B cell (primary cell): ENCODE data around the gene PES1. TPM values are rescaled to one million over a fixed set of nuclear protein-coding genes. Genes with fewer than 3 reads are reported as not detected.

Source experiments
- ATAC-seq: fragments of 200-7000 bp; cut with Tn5 transposase; one replicate; pipeline ENCODE4 v1.10.0; 2021; ENCODE audit warnings: low read depth, mild to moderate bottlenecking, moderate number of reproducible peaks, moderate library complexity
- CTCF ChIA-PET: fragments of 350-600 bp; sonication (Branson Sonifier 250); formaldehyde crosslinking; loops from one replicate; lab custom pipeline; 2021; ENCODE audit warnings: antibody characterized with exemption, inconsistent platforms; lab: Charles Lee
- POLR2A ChIA-PET: fragments of 350-600 bp; sonication (Branson Sonifier 250); formaldehyde crosslinking; loops from one replicate; lab custom pipeline; 2021; ENCODE audit warnings: antibody characterized with exemption; lab: Charles Lee
- DNase-seq: peaks from one replicate; pipeline ENCODE4 v3.0.0; 2013
- H2AFZ ChIP-seq: 2 replicates; pipeline ENCODE4 v1.6.1; 2012; ENCODE audit warnings: mild to moderate bottlenecking, low read depth, low read length; ENCODE audit not compliant: insufficient read depth, poor library complexity, severe bottlenecking
- H3K27ac ChIP-seq, 2 donors: 1 replicate in 1 of 2; 2 replicates in 1 of 2; pipeline ENCODE4 v1.5.1; 2012 to 2013; ENCODE audit warnings: low read length in 2 of 2, mild to moderate bottlenecking in 2 of 2, moderate library complexity in 1 of 2
- H3K27me3 ChIP-seq, 4 experiments: fragments of 200-600 bp in 1 of 4; sonication (generic) in 1 of 4; replicated peaks in 1 of 4; 1 replicate in 2 of 4; 2 replicates in 2 of 4; pipeline versions ENCODE4 v1.6.1 to v1.7.0; 2013 to 2016; ENCODE audit warnings: low read length in 3 of 4, mild to moderate bottlenecking in 2 of 4, mixed read lengths in 1 of 4, moderate library complexity in 1 of 4; ENCODE audit not compliant: insufficient read depth in 4 of 4, control insufficient read depth in 3 of 4; ENCODE audit errors: control extremely low read depth in 1 of 4
- H3K36me3 ChIP-seq, 2 experiments: replicated peaks in 1 of 2; 1 replicate in 1 of 2; 2 replicates in 1 of 2; pipeline versions ENCODE4 v1.6.1 to v1.7.1; 2013; ENCODE audit warnings: low read length in 1 of 2; ENCODE audit not compliant: insufficient read depth in 2 of 2, control insufficient read depth in 1 of 2; ENCODE audit errors: control extremely low read depth in 1 of 2, extremely low read depth in 1 of 2
- H3K4me1 ChIP-seq, 2 donors: fragments of 200-600 bp in 1 of 2; sonication (generic) in 1 of 2; 1 replicate in 1 of 2; 2 replicates in 1 of 2; pipeline versions ENCODE4 v1.5.1 to v1.6.1; 2013 to 2017; ENCODE audit warnings: low read length in 2 of 2; ENCODE audit not compliant: control insufficient read depth in 2 of 2, insufficient read depth in 2 of 2
- H3K4me2 ChIP-seq: replicated peaks from 2 replicates; pipeline ENCODE3; 2012; ENCODE audit warnings: mild to moderate bottlenecking, low read depth, low read length; ENCODE audit not compliant: poor library complexity, severe bottlenecking
- H3K4me3 ChIP-seq, 5 experiments: fragments of 200-600 bp in 1 of 5; sonication (generic) in 1 of 5; 1 replicate in 3 of 5; 2 replicates in 2 of 5; pipeline versions ENCODE4 v1.5.1 to v1.7.0; 2011 to 2016; ENCODE audit warnings: low read length in 4 of 5, mild to moderate bottlenecking in 4 of 5, low read depth in 2 of 5, control low read depth in 1 of 5, moderate library complexity in 1 of 5; ENCODE audit not compliant: insufficient read depth in 1 of 5; ENCODE audit errors: control extremely low read depth in 1 of 5, extremely low read depth in 1 of 5
- H3K79me2 ChIP-seq: fragments of 200-600 bp; sonication (generic); one replicate; pipeline ENCODE4 v1.6.0; 2016; ENCODE audit warnings: low read length; ENCODE audit not compliant: control insufficient read depth, insufficient read depth
- H3K9ac ChIP-seq: fragments of 200-600 bp; sonication (generic); 2 replicates; pipeline ENCODE4 v1.6.1; 2017; ENCODE audit warnings: mild to moderate bottlenecking, low read length, moderate library complexity
- H3K9me3 ChIP-seq, 3 donors: one replicate each; pipeline versions ENCODE4 v1.6.1 to v1.7.1; 2013; ENCODE audit warnings: low read length in 2 of 3; ENCODE audit not compliant: control insufficient read depth in 2 of 3, insufficient read depth in 1 of 3; ENCODE audit errors: control extremely low read depth in 1 of 3
- H4K20me1 ChIP-seq: 2 replicates; pipeline ENCODE4 v1.6.0; 2012; ENCODE audit warnings: mild to moderate bottlenecking, low read length; ENCODE audit not compliant: insufficient read depth, control insufficient read depth, poor library complexity, severe bottlenecking
- H3K27ac Mint-ChIP-seq: one replicate; pipeline ENCODE4 v1.8.0; 2021; ENCODE audit warnings: mixed read lengths
- H3K27me3 Mint-ChIP-seq: one replicate; pipeline ENCODE4 v1.8.0; 2021; ENCODE audit warnings: mixed read lengths
- H3K4me1 Mint-ChIP-seq: one replicate; pipeline ENCODE4 v1.8.0; 2021; ENCODE audit warnings: mixed read lengths
- H3K4me3 Mint-ChIP-seq: one replicate; pipeline ENCODE4 v1.8.0; 2021; ENCODE audit warnings: mixed read lengths
- H3K9me3 Mint-ChIP-seq: one replicate; pipeline ENCODE4 v1.8.0; 2022; ENCODE audit warnings: mixed read lengths; ENCODE audit not compliant: insufficient read depth
- CTCF ChIP-seq: fragments of 200-600 bp; IDR thresholded peaks from one replicate; pipeline ENCODE4 v1.8.0; 2022; ENCODE audit warnings: antibody characterized with exemption, mild to moderate bottlenecking
- EZH2 ChIP-seq: IDR thresholded peaks from 2 replicates; pipeline ENCODE4 v1.6.1; 2012; ENCODE audit warnings: borderline replicate concordance, low read depth, mild to moderate bottlenecking, moderate library complexity, low read length; ENCODE audit not compliant: insufficient read depth, poor library complexity, severe bottlenecking
- whole genome bisulfite sequencing: methylation state at CpG from one replicate; pipeline ENCODE4 v1.1.5; 2013; ENCODE audit warnings: missing lambda C conversion rate; ENCODE audit not compliant: insufficient coverage; 5-methylcytosine and 5-hydroxymethylcytosine counted together
- intact Hi-C: fragments of 100-400 bp; cut with micrococcal nuclease; formaldehyde crosslinking; loops from one replicate; pipeline ENCODE4 v1.10.0; 2022
- polyA plus RNA-seq: library from polyadenylated mRNA; depleted of rRNA; stranded (reverse); fragments of >200 nt; gene quantifications from 2 replicates; pipeline ENCODE4 v1.2.3, GENCODE V29; 2012
- total RNA-seq, 2 donors: library from RNA; stranded (reverse); fragments of 120-200 nt in 1 of 2; gene quantifications; 1 replicate in 1 of 2; 2 replicates in 1 of 2; pipeline versions ENCODE4 v1.2.3 to v1.2.4, GENCODE V29; 2013 to 2022

The PES1 gene
- total and polyA plus RNA-seq, 2 donors (not counting 1 experiment from before 2014, with no cell fraction given), result 38.1 to 75.2 TPM

GRCh38 chr22:30531651-30532608 is 59.8 kb downstream of the PES1 start:
- Histone ChIP-seq H3K9ac (no peak overlapping the region), H4K20me1 (no peaks in the 10 kb centered on the region), H2AFZ (no peak overlapping the region), H3K9me3 (peaks cover 0 to 4% (median 0%) of the 10 kb centered on the region in 3 donors), H3K79me2 (no peaks in the 10 kb centered on the region), H3K4me2 (no peak overlapping the region), H3K4me1 (no peaks in the 10 kb centered on the region), H3K4me3 (no peak overlapping the region), H3K27ac (no peak overlapping the region), H3K36me3 (no peaks in the 10 kb centered on the region), H3K27me3 (no peaks in the 10 kb centered on the region)
- Mint-ChIP-seq H3K4me3 (no peak overlapping the region), H3K27ac (no peak overlapping the region), H3K27me3 (peaks cover 26% of the 10 kb centered on the region), H3K9me3 (no peaks in the 10 kb centered on the region), H3K4me1 (no peaks in the 10 kb centered on the region)
- DNase-seq (no peak), ATAC-seq (no peak)
- TF ChIP-seq CTCF, result no peak
- no peak for TF ChIP-seq EZH2
- ChIA-PET CTCF (no interaction called here), POLR2A (no interaction called here)
- WGBS, result 95% methylated on average over 15 of the region's 17 CpGs
- intact Hi-C loops, result no loop called here

DNA sequence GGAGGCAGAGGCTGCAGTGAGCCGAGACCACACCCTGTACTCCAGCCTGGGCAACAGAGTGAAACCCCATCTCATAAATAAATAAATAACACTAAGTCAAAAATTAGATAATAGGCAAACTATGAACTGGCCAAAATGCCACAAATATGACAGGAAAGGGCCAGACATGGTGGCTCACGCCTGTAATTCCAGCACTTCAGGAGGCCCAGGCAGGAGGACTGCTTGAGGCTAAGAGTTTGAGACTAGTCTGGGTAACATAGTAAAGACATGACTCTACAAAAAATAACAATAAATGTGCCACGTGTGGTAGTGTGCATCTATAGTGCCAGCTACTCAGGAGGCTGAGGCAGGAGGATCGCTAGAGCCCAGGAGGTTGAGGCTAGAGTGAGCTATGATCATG is 65.1 kb downstream of the PES1 start:
- no peak overlapping the region for H3K4me3 ChIP-seq
- H3K27me3 ChIP-seq, result no peaks in the 10 kb centered on the region
- intact Hi-C loops, result no loop called here
- WGBS, result no CpG with 5 or more reads among the region's 4 CpGs
- H3K9ac ChIP-seq, result no peak overlapping the region
- H3K79me2 ChIP-seq, result no peaks in the 10 kb centered on the region
- POLR2A ChIA-PET, result no interaction called here
- no peak overlapping the region for H3K4me2 ChIP-seq
- Mint-ChIP-seq H3K4me3 (no peak overlapping the region), H3K4me1 (no peaks in the 10 kb centered on the region), H3K9me3 (no peaks in the 10 kb centered on the region), H3K27ac (no peak overlapping the region), H3K27me3 (peaks cover 29% of the 10 kb centered on the region)
- TF ChIP-seq CTCF, result no peak
- TF ChIP-seq EZH2, result no peak
- H2AFZ ChIP-seq, result no peak overlapping the region
- H3K9me3 ChIP-seq, result peaks cover 0 to 5% (median 0%) of the 10 kb centered on the region in 3 donors
- no peaks in the 10 kb centered on the region for H4K20me1 ChIP-seq
- ATAC-seq (no peak), DNase-seq (no peak)
- CTCF ChIA-PET, result no interaction called here
- no peaks in the 10 kb centered on the region for H3K36me3 ChIP-seq
- H3K4me1 ChIP-seq, result no peaks in the 10 kb centered on the region
- no peak overlapping the region for H3K27ac ChIP-seq
